ENCODE results near the gene UGT1A7.

GRCh38 chr2:233820774-233821105 lies 139.0 kb downstream of the UGT1A7 start:
- TF ChIP-seq CTCF (IDR thresholded peaks at IDR 0.05), result no peak
- TF ChIP-seq ZFX (IDR thresholded peaks at IDR 0.05; ENCODE audit: borderline replicate concordance), result no peak

All from 22Rv1 (cell line).